CD14-positive monocyte (primary cell): Measurements from ENCODE around the gene PIGM. TPM values are rescaled to one million over a fixed set of nuclear protein-coding genes. Genes with fewer than 3 reads are reported as not detected.

Source experiments
- DNase-seq, 3 donors: peaks; one replicate each; pipeline ENCODE4 v3.0.0-alpha.2; 2011 to 2022
- H2AFZ ChIP-seq: 2 replicates; pipeline ENCODE4 v1.6.0; 2012; ENCODE audit warnings: mild to moderate bottlenecking, low read depth, low read length, inconsistent platforms; ENCODE audit not compliant: insufficient read depth, poor library complexity, severe bottlenecking
- H3K27ac ChIP-seq, 2 donors: 1 replicate in 1 of 2; 2 replicates in 1 of 2; pipeline ENCODE4 v1.5.1; 2012 to 2013; ENCODE audit warnings: low read length in 2 of 2, control low read depth in 1 of 2, inconsistent platforms in 1 of 2, low read depth in 1 of 2, mild to moderate bottlenecking in 1 of 2
- H3K27me3 ChIP-seq, 2 donors: one replicate each; pipeline versions ENCODE4 v1.6.0 to v1.6.1; 2011 to 2013; ENCODE audit warnings: low read length in 2 of 2; ENCODE audit not compliant: control insufficient read depth in 2 of 2, insufficient read depth in 2 of 2
- H3K36me3 ChIP-seq, 2 donors: replicated peaks in 1 of 2; 1 replicate in 1 of 2; 2 replicates in 1 of 2; pipeline versions ENCODE4 v1.5.1 to v1.6.1; 2012 to 2013; ENCODE audit warnings: low read length in 2 of 2, control low read depth in 1 of 2, inconsistent platforms in 1 of 2, mild to moderate bottlenecking in 1 of 2; ENCODE audit not compliant: insufficient read depth in 2 of 2, control insufficient read depth in 1 of 2
- H3K4me1 ChIP-seq, 2 donors: 1 replicate in 1 of 2; 2 replicates in 1 of 2; pipeline versions ENCODE4 v1.5.1 to v1.6.1; 2012 to 2013; ENCODE audit warnings: low read length in 2 of 2, control low read depth in 1 of 2, inconsistent platforms in 1 of 2, mild to moderate bottlenecking in 1 of 2, moderate library complexity in 1 of 2; ENCODE audit not compliant: insufficient read depth in 2 of 2, control insufficient read depth in 1 of 2
- H3K4me2 ChIP-seq: replicated peaks from 2 replicates; pipeline ENCODE3; 2012; ENCODE audit warnings: low read length, moderate library complexity, mild to moderate bottlenecking; ENCODE audit not compliant: poor library complexity, severe bottlenecking; ENCODE audit errors: extremely low read depth
- H3K4me3 ChIP-seq, 3 experiments: fragments of 200-600 bp in 1 of 3; sonication (generic) in 1 of 3; replicated peaks in 1 of 3; 1 replicate in 2 of 3; 2 replicates in 1 of 3; pipeline ENCODE4 v1.5.1; 2011 to 2013; ENCODE audit warnings: low read length in 3 of 3, mild to moderate bottlenecking in 3 of 3, control low read depth in 2 of 3, low read depth in 2 of 3, inconsistent platforms in 1 of 3, moderate library complexity in 1 of 3
- H3K79me2 ChIP-seq: 2 replicates; pipeline ENCODE4 v1.6.0; 2012; ENCODE audit warnings: mild to moderate bottlenecking, control low read depth, inconsistent platforms, low read length, moderate library complexity; ENCODE audit not compliant: insufficient read depth
- H3K9ac ChIP-seq: 2 replicates; pipeline ENCODE4 v1.6.0; 2017; ENCODE audit warnings: low read length, mild to moderate bottlenecking; ENCODE audit not compliant: insufficient read depth, poor library complexity, severe bottlenecking
- H3K9me3 ChIP-seq, 2 donors: replicated peaks in 1 of 2; 1 replicate in 1 of 2; 2 replicates in 1 of 2; pipeline versions ENCODE4 v1.5.1 to v1.6.1; 2012 to 2013; ENCODE audit warnings: low read length in 2 of 2, control low read depth in 1 of 2; ENCODE audit not compliant: control insufficient read depth in 1 of 2, insufficient read depth in 1 of 2
- H4K20me1 ChIP-seq: 2 replicates; pipeline ENCODE4 v1.6.0; 2012; ENCODE audit warnings: mild to moderate bottlenecking, low read length, control low read depth, moderate library complexity; ENCODE audit not compliant: insufficient read depth
- H3K27ac Mint-ChIP-seq, 7 donors: one replicate each; pipeline ENCODE4 v1.8.0; 2020; ENCODE audit warnings: mild to moderate bottlenecking in 7 of 7, mixed read lengths in 7 of 7, moderate library complexity in 6 of 7, inconsistent platforms in 2 of 7
- H3K27me3 Mint-ChIP-seq, 3 donors: one replicate each; pipeline ENCODE4 v1.8.0; 2021 to 2022; ENCODE audit warnings: low read depth in 3 of 3, mild to moderate bottlenecking in 3 of 3, mixed read lengths in 3 of 3, moderate library complexity in 3 of 3, inconsistent platforms in 1 of 3
- H3K36me3 Mint-ChIP-seq, 2 donors: one replicate each; pipeline ENCODE4 v1.8.0; 2020; ENCODE audit warnings: mixed read lengths in 2 of 2, inconsistent platforms in 1 of 2, mild to moderate bottlenecking in 1 of 2
- H3K4me1 Mint-ChIP-seq: one replicate; pipeline ENCODE4 v1.8.0; 2020; ENCODE audit warnings: mild to moderate bottlenecking, mixed read lengths
- H3K4me3 Mint-ChIP-seq, 2 donors: one replicate each; pipeline ENCODE4 v1.8.0; 2020; ENCODE audit warnings: mild to moderate bottlenecking in 2 of 2, mixed read lengths in 2 of 2, moderate library complexity in 1 of 2
- H3K9me3 Mint-ChIP-seq, 7 donors: one replicate each; pipeline ENCODE4 v1.8.0; 2020 to 2022; ENCODE audit warnings: mixed read lengths in 7 of 7, mild to moderate bottlenecking in 6 of 7, moderate library complexity in 6 of 7, inconsistent platforms in 2 of 7
- WGBS: methylation state at CpG from one replicate; pipeline ENCODE4 v1.1.5; 2013; ENCODE audit warnings: missing lambda C conversion rate; ENCODE audit not compliant: insufficient coverage; 5-methylcytosine and 5-hydroxymethylcytosine counted together
- intact Hi-C, 2 donors: fragments of 100-400 bp; cut with micrococcal nuclease; formaldehyde crosslinking; loops; one replicate each; pipeline versions ENCODE4 v1.15.0 to v1.15.1; 2023
- polyA plus RNA-seq, 3 donors: library from polyadenylated mRNA; depleted of rRNA in 1 of 3; unstranded in 2 of 3; stranded (reverse) in 1 of 3; fragments of 300-500 nt in 2 of 3; fragments of >200 nt in 1 of 3; fragmentation: Illumina TruSeq in 2 of 3; gene quantifications; 1 replicate in 2 of 3; 2 replicates in 1 of 3; pipeline ENCODE4 v1.2.3, GENCODE V29; 2012 to 2021
- TF ChIP-seq, protein P1 (sequence below): fragments of 200-600 bp; IDR thresholded peaks from one replicate; pipeline ENCODE4 v1.8.0; 2022; ENCODE audit warnings: antibody characterized with exemption, mild to moderate bottlenecking

The PIGM gene
- polyA plus RNA-seq, 3 donors, result 3.7 to 4.2 (median 4.0) TPM

DNA sequence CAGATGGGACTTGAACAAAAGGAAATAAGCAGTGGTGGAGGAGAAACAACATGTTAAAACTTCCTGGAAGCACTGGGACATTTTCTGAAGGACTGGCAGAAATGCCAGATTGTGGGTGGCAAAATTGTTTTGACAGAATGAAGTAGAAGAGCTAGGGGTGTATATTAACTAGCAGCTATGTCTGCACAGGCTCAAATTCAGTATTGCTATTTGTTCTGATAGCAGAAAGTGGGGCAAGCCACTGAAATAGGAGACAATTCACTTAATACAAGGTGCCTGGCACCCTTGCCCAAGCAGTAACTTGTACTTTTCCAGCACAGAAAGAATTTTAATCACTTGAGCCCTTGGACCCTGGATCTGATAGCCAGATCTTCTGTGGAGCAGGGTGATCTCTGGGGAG, 11.8 kb upstream of the PIGM start:
- H3K27ac Mint-ChIP-seq, result no peak overlapping the region
- no peak overlapping the region for H3K4me3 Mint-ChIP-seq
- Histone ChIP-seq H3K4me3 (no peak overlapping the region), H3K36me3 (no peaks in the 10 kb centered on the region), H3K27ac (no peak overlapping the region), H2AFZ (no peak overlapping the region), H4K20me1 (no peaks in the 10 kb centered on the region), H3K79me2 (no peaks in the 10 kb centered on the region), H3K4me2 (no peak overlapping the region), H3K4me1 (peaks cover 8 to 10% of the 10 kb centered on the region in 2 donors), H3K9me3 (no peaks in the 10 kb centered on the region), H3K9ac (no peak overlapping the region), H3K27me3 (peaks cover 2 to 12% of the 10 kb centered on the region in 2 donors)
- H3K4me1 Mint-ChIP-seq, result peaks cover 13% of the 10 kb centered on the region
- TF ChIP-seq, protein P1, sequence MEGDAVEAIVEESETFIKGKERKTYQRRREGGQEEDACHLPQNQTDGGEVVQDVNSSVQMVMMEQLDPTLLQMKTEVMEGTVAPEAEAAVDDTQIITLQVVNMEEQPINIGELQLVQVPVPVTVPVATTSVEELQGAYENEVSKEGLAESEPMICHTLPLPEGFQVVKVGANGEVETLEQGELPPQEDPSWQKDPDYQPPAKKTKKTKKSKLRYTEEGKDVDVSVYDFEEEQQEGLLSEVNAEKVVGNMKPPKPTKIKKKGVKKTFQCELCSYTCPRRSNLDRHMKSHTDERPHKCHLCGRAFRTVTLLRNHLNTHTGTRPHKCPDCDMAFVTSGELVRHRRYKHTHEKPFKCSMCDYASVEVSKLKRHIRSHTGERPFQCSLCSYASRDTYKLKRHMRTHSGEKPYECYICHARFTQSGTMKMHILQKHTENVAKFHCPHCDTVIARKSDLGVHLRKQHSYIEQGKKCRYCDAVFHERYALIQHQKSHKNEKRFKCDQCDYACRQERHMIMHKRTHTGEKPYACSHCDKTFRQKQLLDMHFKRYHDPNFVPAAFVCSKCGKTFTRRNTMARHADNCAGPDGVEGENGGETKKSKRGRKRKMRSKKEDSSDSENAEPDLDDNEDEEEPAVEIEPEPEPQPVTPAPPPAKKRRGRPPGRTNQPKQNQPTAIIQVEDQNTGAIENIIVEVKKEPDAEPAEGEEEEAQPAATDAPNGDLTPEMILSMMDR, result no peak
- intact Hi-C loops, result no loop called here
- no peak for DNase-seq
- no peaks in the 10 kb centered on the region for H3K9me3 Mint-ChIP-seq
- H3K36me3 Mint-ChIP-seq, result no peaks in the 10 kb centered on the region
- peaks cover 9 to 15% (median 12%) of the 10 kb centered on the region in 3 donors for H3K27me3 Mint-ChIP-seq

DNA sequence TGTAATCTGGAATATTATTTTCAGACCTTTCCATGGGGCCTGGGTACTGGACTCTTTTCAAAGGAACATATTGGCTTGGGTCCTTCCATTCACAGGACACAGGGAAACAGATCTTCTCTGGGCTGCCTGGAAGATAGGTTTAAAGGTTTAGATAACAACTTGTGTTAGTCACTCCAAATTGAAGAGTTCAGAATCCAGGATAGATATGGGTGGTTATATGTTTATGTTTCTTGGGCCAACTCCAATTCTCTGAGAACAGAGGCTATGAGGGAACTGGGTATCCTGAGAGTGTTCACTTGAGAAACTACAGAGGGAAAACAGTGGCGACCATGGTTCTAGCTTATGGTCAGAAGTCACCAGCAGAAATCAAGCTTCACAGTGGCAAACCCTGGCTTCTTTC, 8.7 kb upstream of the PIGM start:
- Histone ChIP-seq H3K9ac (no peak overlapping the region), H4K20me1 (no peaks in the 10 kb centered on the region), H3K4me2 (no peak overlapping the region), H3K4me1 (no peaks in the 10 kb centered on the region), H3K9me3 (no peaks in the 10 kb centered on the region), H3K4me3 (no peak overlapping the region), H3K36me3 (no peaks in the 10 kb centered on the region), H3K27me3 (peaks cover 0 to under 1% of the 10 kb centered on the region in 2 donors), H3K79me2 (no peaks in the 10 kb centered on the region), H3K27ac (no peak overlapping the region), H2AFZ (no peak overlapping the region)
- Mint-ChIP-seq H3K4me1 (no peaks in the 10 kb centered on the region), H3K27me3 (peaks cover 0 to 10% (median 5%) of the 10 kb centered on the region in 3 donors), H3K27ac (no peak overlapping the region), H3K9me3 (no peaks in the 10 kb centered on the region), H3K36me3 (no peaks in the 10 kb centered on the region), H3K4me3 (no peak overlapping the region)
- intact Hi-C loops, result no loop called here
- no peak for DNase-seq
- no CpG with 5 or more reads among the region's 1 CpG for WGBS
- TF ChIP-seq, protein P1, result no peak
